Neural crest cell (in vitro differentiated cells): Measurements from ENCODE around the gene SLC2A6. TPM values are rescaled to one million over a fixed set of nuclear protein-coding genes. Genes with fewer than 3 reads are reported as not detected.

Experiments used
- DNase-seq: peaks from one replicate; pipeline ENCODE4 v3.0.0; 2021; ENCODE audit warnings: low read depth, mixed read lengths, low spot score
- H3K27ac Mint-ChIP-seq: one replicate; pipeline ENCODE4 v1.8.0; 2021; ENCODE audit warnings: mild to moderate bottlenecking, mixed read lengths; ENCODE audit not compliant: unreplicated experiment
- H3K27me3 Mint-ChIP-seq: 2 replicates; pipeline ENCODE4 v1.8.0; 2021; ENCODE audit warnings: low read depth, mild to moderate bottlenecking, mixed read lengths
- H3K36me3 Mint-ChIP-seq: 2 replicates; pipeline ENCODE4 v1.8.0; 2021; ENCODE audit warnings: low read depth, mild to moderate bottlenecking, mixed read lengths
- H3K4me1 Mint-ChIP-seq: 2 replicates; pipeline ENCODE4 v1.8.0; 2021; ENCODE audit warnings: mixed read lengths
- H3K4me3 Mint-ChIP-seq: one replicate; pipeline ENCODE4 v1.8.0; 2021; ENCODE audit warnings: mild to moderate bottlenecking, mixed read lengths
- H3K9me3 Mint-ChIP-seq: 2 replicates; pipeline ENCODE4 v1.8.0; 2021; ENCODE audit warnings: mixed read lengths
- CTCF ChIP-seq: fragments of 200-600 bp; sonication (generic); conservative IDR thresholded peaks from 2 replicates; pipeline ENCODE4 v1.5.0; 2021; ENCODE audit warnings: antibody characterized with exemption, mild to moderate bottlenecking
- total RNA-seq: library from RNA; stranded (reverse); gene quantifications from 2 replicates; pipeline ENCODE4 v1.2.1, GENCODE V29; 2021

Gene SLC2A6
- total RNA-seq, 1 donor from 2014 or later: 29.0 TPM

- TF ChIP-seq CTCF: no peak
- H3K27me3 Mint-ChIP-seq: no peaks in the 10 kb centered on the region
- H3K27ac Mint-ChIP-seq: no peak overlapping the region
- no peak overlapping the region for H3K4me3 Mint-ChIP-seq
- DNase-seq: no peak
- H3K36me3 Mint-ChIP-seq: no peaks in the 10 kb centered on the region
- H3K4me1 Mint-ChIP-seq: no peaks in the 10 kb centered on the region
- no peaks in the 10 kb centered on the region for H3K9me3 Mint-ChIP-seq
Measured at GRCh38 chr9:133517711-133518110, 38.8 kb upstream of the SLC2A6 start.

- no peaks in the 10 kb centered on the region for H3K36me3 Mint-ChIP-seq
- no peak for TF ChIP-seq CTCF
- H3K27me3 Mint-ChIP-seq: no peaks in the 10 kb centered on the region
- no peak overlapping the region for H3K4me3 Mint-ChIP-seq
- no peaks in the 10 kb centered on the region for H3K9me3 Mint-ChIP-seq
- H3K27ac Mint-ChIP-seq: no peak overlapping the region
- H3K4me1 Mint-ChIP-seq: no peaks in the 10 kb centered on the region
- DNase-seq: no peak
Measured at GRCh38 chr9:133516961-133517350, 38.1 kb upstream of the SLC2A6 start.

- no peaks in the 10 kb centered on the region for H3K9me3 Mint-ChIP-seq
- H3K36me3 Mint-ChIP-seq: no peaks in the 10 kb centered on the region
- no peaks in the 10 kb centered on the region for H3K27me3 Mint-ChIP-seq
- no peak overlapping the region for H3K27ac Mint-ChIP-seq
- no peaks in the 10 kb centered on the region for H3K4me1 Mint-ChIP-seq
- no peak for TF ChIP-seq CTCF
- DNase-seq: no peak
- no peak overlapping the region for H3K4me3 Mint-ChIP-seq
Measured at GRCh38 chr9:133516256-133516960, 37.5 kb upstream of the SLC2A6 start.

GRCh38 chr9:133515615-133516255 is 36.8 kb upstream of the SLC2A6 start:
- H3K36me3 Mint-ChIP-seq: no peaks in the 10 kb centered on the region
- TF ChIP-seq CTCF: no peak
- H3K4me1 Mint-ChIP-seq: no peaks in the 10 kb centered on the region
- H3K27ac Mint-ChIP-seq: no peak overlapping the region
- H3K27me3 Mint-ChIP-seq: no peaks in the 10 kb centered on the region
- no peaks in the 10 kb centered on the region for H3K9me3 Mint-ChIP-seq
- H3K4me3 Mint-ChIP-seq: no peak overlapping the region
- DNase-seq: no peak

- Mint-ChIP-seq H3K4me1 (no peaks in the 10 kb centered on the region), H3K27me3 (no peaks in the 10 kb centered on the region), H3K4me3 (no peak overlapping the region), H3K27ac (no peak overlapping the region), H3K36me3 (no peaks in the 10 kb centered on the region), H3K9me3 (no peaks in the 10 kb centered on the region)
- no peak for DNase-seq
- TF ChIP-seq CTCF: no peak
Measured at GRCh38 chr9:133515240-133515610, 36.3 kb upstream of the SLC2A6 start.
